Measurements from ENCODE around the gene ABCA7. TPM values are rescaled to one million over a fixed set of nuclear protein-coding genes. Genes with fewer than 3 reads are reported as not detected.

ABCA7 gene
- total RNA-seq, 6 experiments from 2014 or later, result 4.8 to 14.6 (median 9.1) TPM

DNA sequence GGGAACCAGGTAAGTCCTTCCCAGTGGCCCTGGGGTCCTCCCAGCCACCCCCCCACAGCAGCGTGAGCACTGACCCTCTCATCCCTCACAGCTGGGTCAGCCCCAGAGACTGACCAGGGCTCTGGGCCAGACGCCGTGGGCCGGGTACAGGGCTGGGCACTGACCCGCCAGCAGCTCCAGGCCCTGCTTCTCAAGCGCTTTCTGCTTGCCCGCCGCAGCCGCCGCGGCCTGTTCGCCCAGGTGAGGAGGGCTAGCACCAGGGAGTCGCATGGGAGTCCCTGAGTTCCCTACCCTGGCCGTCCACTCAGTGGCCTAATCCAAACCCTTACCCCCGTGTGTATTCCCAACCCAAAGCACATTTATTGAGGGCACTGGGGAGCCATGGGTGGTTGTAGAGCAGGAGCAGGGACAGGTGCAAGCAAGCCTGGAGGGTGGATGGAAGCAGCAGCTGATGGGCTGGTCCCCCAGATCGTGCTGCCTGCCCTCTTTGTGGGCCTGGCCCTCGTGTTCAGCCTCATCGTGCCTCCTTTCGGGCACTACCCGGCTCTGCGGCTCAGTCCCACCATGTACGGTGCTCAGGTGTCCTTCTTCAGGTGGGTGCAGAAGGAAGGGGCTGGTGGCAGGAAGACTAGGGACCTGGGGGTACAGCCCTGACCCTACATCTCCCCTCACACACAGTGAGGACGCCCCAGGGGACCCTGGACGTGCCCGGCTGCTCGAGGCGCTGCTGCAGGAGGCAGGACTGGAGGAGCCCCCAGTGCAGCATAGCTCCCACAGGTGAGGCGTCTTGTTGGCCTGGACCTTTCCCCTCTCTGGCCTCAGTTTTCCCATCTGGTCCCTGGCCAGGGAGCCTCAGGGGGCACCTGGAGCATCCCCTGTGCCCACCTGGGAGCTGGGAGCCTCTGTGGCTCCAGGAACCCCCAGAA, 14.5 kb downstream of the ABCA7 start:
- no peaks in the 10 kb centered on the region for H3K36me3 ChIP-seq
- H3K4me3 ChIP-seq, result no peak overlapping the region
- DNase-seq, result no peak
- intact Hi-C loops (cut with DNase I), result no loop called here
- peaks cover 0 to 4% (median 1%) of the 10 kb centered on the region in 4 donors for H3K9me3 ChIP-seq
- TF ChIP-seq POLR2A (IDR thresholded peaks at IDR 0.05), result no peak
- TF ChIP-seq, protein P1, sequence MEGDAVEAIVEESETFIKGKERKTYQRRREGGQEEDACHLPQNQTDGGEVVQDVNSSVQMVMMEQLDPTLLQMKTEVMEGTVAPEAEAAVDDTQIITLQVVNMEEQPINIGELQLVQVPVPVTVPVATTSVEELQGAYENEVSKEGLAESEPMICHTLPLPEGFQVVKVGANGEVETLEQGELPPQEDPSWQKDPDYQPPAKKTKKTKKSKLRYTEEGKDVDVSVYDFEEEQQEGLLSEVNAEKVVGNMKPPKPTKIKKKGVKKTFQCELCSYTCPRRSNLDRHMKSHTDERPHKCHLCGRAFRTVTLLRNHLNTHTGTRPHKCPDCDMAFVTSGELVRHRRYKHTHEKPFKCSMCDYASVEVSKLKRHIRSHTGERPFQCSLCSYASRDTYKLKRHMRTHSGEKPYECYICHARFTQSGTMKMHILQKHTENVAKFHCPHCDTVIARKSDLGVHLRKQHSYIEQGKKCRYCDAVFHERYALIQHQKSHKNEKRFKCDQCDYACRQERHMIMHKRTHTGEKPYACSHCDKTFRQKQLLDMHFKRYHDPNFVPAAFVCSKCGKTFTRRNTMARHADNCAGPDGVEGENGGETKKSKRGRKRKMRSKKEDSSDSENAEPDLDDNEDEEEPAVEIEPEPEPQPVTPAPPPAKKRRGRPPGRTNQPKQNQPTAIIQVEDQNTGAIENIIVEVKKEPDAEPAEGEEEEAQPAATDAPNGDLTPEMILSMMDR (IDR thresholded peaks at IDR 0.05), result no peak
- no peak overlapping the region for H3K27ac ChIP-seq
- H3K27me3 ChIP-seq, result no peaks in the 10 kb centered on the region
- 90% methylated on average over 2 of the region's 28 CpGs for WGBS (ENCODE audit: insufficient coverage, low coverage, low lambda C conversion rate, missing lambda C conversion rate)
- no peak for ATAC-seq
- no peaks in the 10 kb centered on the region for H3K4me1 ChIP-seq

DNA sequence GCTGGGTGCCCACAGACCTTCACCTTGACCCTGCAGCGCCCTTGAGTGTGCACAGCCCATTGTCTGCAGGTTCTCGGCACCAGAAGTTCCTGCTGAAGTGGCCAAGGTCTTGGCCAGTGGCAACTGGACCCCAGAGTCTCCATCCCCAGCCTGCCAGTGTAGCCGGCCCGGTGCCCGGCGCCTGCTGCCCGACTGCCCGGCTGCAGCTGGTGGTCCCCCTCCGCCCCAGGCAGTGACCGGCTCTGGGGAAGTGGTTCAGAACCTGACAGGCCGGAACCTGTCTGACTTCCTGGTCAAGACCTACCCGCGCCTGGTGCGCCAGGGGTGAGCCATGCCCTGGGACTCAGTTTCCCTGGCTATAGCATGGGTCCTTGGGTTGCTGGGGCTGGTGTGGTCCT, 15.1 kb downstream of the ABCA7 start:
- WGBS (ENCODE audit: insufficient coverage, low coverage, low lambda C conversion rate, missing lambda C conversion rate), result no CpG with 5 or more reads among the region's 14 CpGs
- Histone ChIP-seq H3K4me1 (no peaks in the 10 kb centered on the region), H3K9me3 (peaks cover 0 to 4% (median 1%) of the 10 kb centered on the region in 4 donors), H3K36me3 (no peaks in the 10 kb centered on the region), H3K27me3 (no peaks in the 10 kb centered on the region), H3K4me3 (no peak overlapping the region), H3K27ac (no peak overlapping the region)
- ATAC-seq, result no peak
- DNase-seq, result peak in 1 of 3 donors; percentile 48
- intact Hi-C loops (cut with DNase I), result no loop called here
- TF ChIP-seq, protein P1 (IDR thresholded peaks at IDR 0.05), result no peak
- TF ChIP-seq POLR2A (IDR thresholded peaks at IDR 0.05), result no peak

DNA sequence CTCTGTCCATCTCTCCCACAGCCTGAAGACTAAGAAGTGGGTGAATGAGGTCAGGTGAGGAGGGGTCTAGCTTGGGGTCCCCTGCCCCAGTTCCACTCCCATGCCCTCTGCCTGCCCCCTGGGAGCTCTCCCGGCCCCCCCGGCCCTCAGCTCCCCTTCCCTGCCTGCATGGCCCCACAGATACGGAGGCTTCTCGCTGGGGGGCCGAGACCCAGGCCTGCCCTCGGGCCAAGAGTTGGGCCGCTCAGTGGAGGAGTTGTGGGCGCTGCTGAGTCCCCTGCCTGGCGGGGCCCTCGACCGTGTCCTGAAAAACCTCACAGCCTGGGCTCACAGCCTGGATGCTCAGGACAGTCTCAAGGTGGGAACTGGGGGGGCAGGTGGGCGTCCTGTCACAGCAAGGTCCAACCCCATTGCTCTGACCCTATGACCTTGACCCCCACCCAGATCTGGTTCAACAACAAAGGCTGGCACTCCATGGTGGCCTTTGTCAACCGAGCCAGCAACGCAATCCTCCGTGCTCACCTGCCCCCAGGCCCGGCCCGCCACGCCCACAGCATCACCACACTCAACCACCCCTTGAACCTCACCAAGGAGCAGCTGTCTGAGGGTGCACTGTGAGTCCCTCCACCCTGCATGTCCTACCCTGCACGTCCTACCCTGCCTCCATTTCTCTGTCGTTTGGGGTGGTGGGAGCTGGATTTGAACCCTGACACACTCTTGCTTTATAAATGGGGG, 16.1 kb downstream of the ABCA7 start:
- no peaks in the 10 kb centered on the region for H3K4me1 ChIP-seq
- no peak overlapping the region for H3K27ac ChIP-seq
- 83% methylated on average over 2 of the region's 20 CpGs for WGBS (ENCODE audit: insufficient coverage, low coverage, low lambda C conversion rate, missing lambda C conversion rate)
- H3K4me3 ChIP-seq, result no peak overlapping the region
- no peaks in the 10 kb centered on the region for H3K36me3 ChIP-seq
- H3K27me3 ChIP-seq, result no peaks in the 10 kb centered on the region
- no peak for ATAC-seq
- intact Hi-C loops (cut with DNase I), result no loop called here
- no peak for DNase-seq
- TF ChIP-seq, protein P1 (IDR thresholded peaks at IDR 0.05), result no peak
- no peak for TF ChIP-seq POLR2A (IDR thresholded peaks at IDR 0.05)
- H3K9me3 ChIP-seq, result peaks cover 0 to 4% (median 1%) of the 10 kb centered on the region in 4 donors

DNA sequence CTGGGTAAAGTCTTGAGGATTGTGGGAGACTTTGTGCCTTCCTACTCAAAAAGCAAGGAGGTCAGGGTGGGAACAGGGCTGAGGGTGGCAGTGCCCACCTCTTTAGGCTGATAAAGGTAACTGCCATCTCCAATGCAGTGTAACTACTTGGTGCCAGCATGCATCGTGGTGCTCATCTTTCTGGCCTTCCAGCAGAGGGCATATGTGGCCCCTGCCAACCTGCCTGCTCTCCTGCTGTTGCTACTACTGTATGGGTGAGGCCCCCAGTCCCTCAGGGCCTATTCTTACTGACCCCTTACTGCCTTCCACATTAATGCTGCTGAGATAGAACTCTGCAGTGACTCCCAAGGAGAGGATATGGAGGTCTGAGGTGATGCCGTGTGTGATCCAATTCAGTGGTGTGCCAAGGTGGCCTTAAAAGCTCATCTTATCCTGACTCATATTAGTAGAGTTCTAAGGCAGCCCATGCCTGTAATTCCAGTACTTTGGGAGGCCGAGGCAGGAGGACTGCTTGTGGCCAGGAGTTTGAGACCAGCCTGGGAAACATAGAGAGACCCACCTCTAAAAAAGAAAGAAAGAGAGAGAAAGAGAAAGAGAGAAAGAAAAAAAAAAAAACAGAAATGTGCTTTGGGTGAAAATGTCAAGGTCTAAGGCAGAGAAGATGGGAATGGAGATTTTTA, 17.4 kb downstream of the ABCA7 start:
- Histone ChIP-seq H3K9me3 (peaks cover 0 to 4% (median 1%) of the 10 kb centered on the region in 4 donors), H3K27me3 (no peaks in the 10 kb centered on the region), H3K36me3 (no peaks in the 10 kb centered on the region), H3K27ac (no peak overlapping the region), H3K4me3 (no peak overlapping the region), H3K4me1 (no peaks in the 10 kb centered on the region)
- peak in 1 of 3 donors; percentile 34 for DNase-seq
- TF ChIP-seq POLR2A (IDR thresholded peaks at IDR 0.05), result no peak
- TF ChIP-seq, protein P1 (IDR thresholded peaks at IDR 0.05), result peak; percentile 9 to 55 (median 32)
- ATAC-seq, result peak; percentile 48 to 83 (median 74)
- 6% methylated on average over 2 of the region's 3 CpGs for WGBS (ENCODE audit: insufficient coverage, low coverage, low lambda C conversion rate, missing lambda C conversion rate)
- intact Hi-C loops (cut with DNase I), result no loop called here

All from right lobe of liver (tissue), 6 donors.